WTC11 (cell line): ENCODE data around the gene TMEM187. TPM values are rescaled to one million over a fixed set of nuclear protein-coding genes. Genes with fewer than 3 reads are reported as not detected.
A peak's percentile ranks its signal among the peaks of the same experiment; 100 is the strongest.

Experiments
- ATAC-seq: fragments of 200-7000 bp; cut with Tn5 transposase; 2 replicates; pipeline ENCODE4 v1.10.0; 2021; ENCODE audit warnings: mild to moderate bottlenecking, moderate library complexity
- CTCF ChIA-PET: fragments of 300-600 bp; sonication (Branson Sonifier 250); formaldehyde crosslinking; loops from one replicate; lab custom pipeline; 2021; ENCODE audit warnings: antibody characterized with exemption; lab: Charles Lee
- POLR2A ChIA-PET: fragments of 350-600 bp; sonication (Branson Sonifier 250); formaldehyde crosslinking; loops from one replicate; lab custom pipeline; 2021; ENCODE audit warnings: antibody characterized with exemption; lab: Charles Lee
- DNase-seq: peaks from one replicate; pipeline ENCODE4 v3.0.0; 2021; ENCODE audit warnings: low spot score
- H3K27ac Mint-ChIP-seq: 2 replicates; pipeline ENCODE4 v1.8.0; 2021; ENCODE audit warnings: mixed read lengths
- H3K27me3 Mint-ChIP-seq: 2 replicates; pipeline ENCODE4 v1.8.0; 2021; ENCODE audit warnings: low read depth, mild to moderate bottlenecking, moderate library complexity, mixed read lengths
- H3K36me3 Mint-ChIP-seq: 2 replicates; pipeline ENCODE4 v1.8.0; 2021; ENCODE audit warnings: mixed read lengths
- H3K4me1 Mint-ChIP-seq: 2 replicates; pipeline ENCODE4 v1.8.0; 2022; ENCODE audit warnings: mixed read lengths
- H3K4me3 Mint-ChIP-seq: 2 replicates; pipeline ENCODE4 v1.8.0; 2021; ENCODE audit warnings: mild to moderate bottlenecking, moderate library complexity, mixed read lengths
- H3K9me3 Mint-ChIP-seq: 2 replicates; pipeline ENCODE4 v1.8.0; 2021; ENCODE audit warnings: mixed read lengths
- ATF2 ChIP-seq: sonication (generic); formaldehyde crosslinking; IDR thresholded peaks from 2 replicates; pipeline ENCODE4 v1.8.1; 2022; ENCODE audit warnings: low read depth, missing genetic modification reagents, borderline replicate concordance
- E2F1 ChIP-seq: sonication (generic); formaldehyde crosslinking; IDR thresholded peaks from 2 replicates; pipeline ENCODE4 v1.8.0; 2022; ENCODE audit warnings: mild to moderate bottlenecking, missing genetic modification reagents
- E2F4 ChIP-seq: sonication (generic); formaldehyde crosslinking; IDR thresholded peaks from 2 replicates; pipeline ENCODE4 v1.8.1; 2022; ENCODE audit warnings: low read depth, mild to moderate bottlenecking, moderate library complexity, missing genetic modification reagents, borderline replicate concordance
- ESRRA ChIP-seq: sonication (generic); formaldehyde crosslinking; IDR thresholded peaks from 2 replicates; pipeline ENCODE4 v1.8.1; 2022; ENCODE audit warnings: mild to moderate bottlenecking, missing genetic modification reagents, borderline replicate concordance
- IRF2 ChIP-seq: sonication (generic); formaldehyde crosslinking; IDR thresholded peaks from 2 replicates; pipeline ENCODE4 v1.8.0; 2022; ENCODE audit warnings: low read depth, missing genetic modification reagents, borderline replicate concordance
- MXD4 ChIP-seq: fragments of 250-450 bp; sonication (Bioruptor Pico); IDR thresholded peaks from 2 replicates; pipeline ENCODE4 v1.8.0; 2021; ENCODE audit warnings: mild to moderate bottlenecking, moderate library complexity, borderline replicate concordance
- NFE2L1 ChIP-seq: sonication (generic); formaldehyde crosslinking; IDR thresholded peaks from 2 replicates; pipeline ENCODE4 v1.8.1; 2023; ENCODE audit warnings: missing genetic modification reagents
- SOX15 ChIP-seq: fragments of 250-450 bp; sonication (Bioruptor Pico); IDR thresholded peaks from 2 replicates; pipeline ENCODE4 v1.9.0; 2021; ENCODE audit warnings: mild to moderate bottlenecking
- STAT6 ChIP-seq: sonication (generic); formaldehyde crosslinking; conservative IDR thresholded peaks from 2 replicates; pipeline ENCODE4 v1.8.1; 2023; ENCODE audit warnings: mild to moderate bottlenecking, low read depth, missing genetic modification reagents, moderate library complexity
- TEAD1 ChIP-seq: sonication (generic); formaldehyde crosslinking; IDR thresholded peaks from 2 replicates; pipeline ENCODE4 v1.8.0; 2022; ENCODE audit warnings: mild to moderate bottlenecking, missing genetic modification reagents
- TEAD4 ChIP-seq: sonication (generic); formaldehyde crosslinking; IDR thresholded peaks from 2 replicates; pipeline ENCODE4 v1.8.0; 2022; ENCODE audit warnings: mild to moderate bottlenecking, missing genetic modification reagents
- TP53 ChIP-seq: sonication (generic); formaldehyde crosslinking; IDR thresholded peaks from 2 replicates; pipeline ENCODE4 v1.8.1; 2023; ENCODE audit warnings: mild to moderate bottlenecking, missing genetic modification reagents
- USF2 ChIP-seq: sonication (generic); formaldehyde crosslinking; IDR thresholded peaks from 2 replicates; pipeline ENCODE4 v1.8.1; 2023; ENCODE audit warnings: mild to moderate bottlenecking, missing genetic modification reagents, moderate library complexity
- ZBTB43 ChIP-seq: sonication (generic); formaldehyde crosslinking; IDR thresholded peaks from 2 replicates; pipeline ENCODE4 v1.8.1; 2023; ENCODE audit warnings: mild to moderate bottlenecking, missing genetic modification reagents
- ZMAT4 ChIP-seq: fragments of 250-450 bp; sonication (Bioruptor Pico); IDR thresholded peaks from 2 replicates; pipeline ENCODE4 v1.9.0; 2021; ENCODE audit warnings: mild to moderate bottlenecking
- ZNF219 ChIP-seq: sonication (generic); formaldehyde crosslinking; IDR thresholded peaks from 2 replicates; pipeline ENCODE4 v1.8.0; 2023; ENCODE audit warnings: missing genetic modification reagents, mild to moderate bottlenecking, borderline replicate concordance
- ZNF232 ChIP-seq: sonication (generic); formaldehyde crosslinking; IDR thresholded peaks from 2 replicates; pipeline ENCODE4 v1.8.0; 2022; ENCODE audit warnings: mild to moderate bottlenecking, missing genetic modification reagents
- ZNF317 ChIP-seq: sonication (generic); formaldehyde crosslinking; IDR thresholded peaks from 2 replicates; pipeline ENCODE4 v1.8.1; 2023; ENCODE audit warnings: low read depth, mild to moderate bottlenecking, moderate library complexity, missing genetic modification reagents, borderline replicate concordance
- ZNF396 ChIP-seq: fragments of 250-450 bp; sonication (Bioruptor Pico); IDR thresholded peaks from 2 replicates; pipeline ENCODE4 v1.8.0; 2021; ENCODE audit warnings: mild to moderate bottlenecking, moderate library complexity, borderline replicate concordance
- ZNF423 ChIP-seq: fragments of 250-450 bp; sonication (Bioruptor Pico); IDR thresholded peaks from 2 replicates; pipeline ENCODE4 v2.1.2; 2022; ENCODE audit warnings: mild to moderate bottlenecking, moderate library complexity
- total RNA-seq: library from RNA; stranded (reverse); gene quantifications from 3 replicates; pipeline ENCODE4 v1.2.3, GENCODE V29; 2021
- TF ChIP-seq, protein P1 (sequence below): fragments of 250-450 bp; sonication (Bioruptor Pico); IDR thresholded peaks from 2 replicates; pipeline ENCODE4 v2.1.2; 2022; ENCODE audit warnings: mild to moderate bottlenecking, moderate library complexity

TMEM187 gene
- total RNA-seq, 1 experiment from 2014 or later = 8.4 TPM

DNA sequence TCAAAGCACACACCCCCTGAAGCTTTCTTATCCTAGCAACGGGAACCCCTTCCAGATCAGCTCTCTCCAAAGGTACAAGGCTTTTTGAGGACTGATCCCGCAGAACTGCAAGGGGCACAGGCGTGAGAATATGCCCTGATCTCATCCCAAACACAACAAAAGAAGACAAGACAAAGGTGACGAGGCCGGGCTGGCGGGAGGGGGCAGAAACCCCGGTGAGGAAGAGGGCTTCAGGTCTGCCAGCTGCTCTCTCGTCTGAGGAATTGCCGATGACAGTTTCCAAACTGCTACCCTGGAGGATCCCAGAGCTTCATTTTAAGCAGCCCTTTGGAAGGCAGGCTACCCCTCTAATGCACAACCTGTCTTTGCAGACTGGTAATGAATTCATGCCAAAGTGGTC, 4.3 kb upstream of the TMEM187 start:
- ATAC-seq = no peak
- Mint-ChIP-seq H3K27me3 (no peaks in the 10 kb centered on the region), H3K4me1 (peaks cover 24% of the 10 kb centered on the region), H3K9me3 (no peaks in the 10 kb centered on the region), H3K27ac (peak overlapping the region; percentile 90), H3K4me3 (peak overlapping the region; percentile 100), H3K36me3 (no peaks in the 10 kb centered on the region; the same call in 1 of the 2 replicates)
- ChIA-PET CTCF (interaction anchor here (1.1 to 3.7 kb wide), 3 partner anchors 21 to 45 kb away, joined by 3 to 13 read pairs (median 12); no protein-coding TSS in a partner anchor), POLR2A (no interaction called here)
- TF ChIP-seq USF2 (no peak), ZNF423 (CRISPR knock-in tag) (no peak), ZMAT4 (CRISPR knock-in tag) (no peak), ZBTB43 (CRISPR knock-in tag) (no peak), ATF2 (CRISPR knock-in tag) (no peak), NFE2L1 (CRISPR knock-in tag) (no peak), STAT6 (CRISPR knock-in tag) (no peak)
- TF ChIP-seq, protein P1, sequence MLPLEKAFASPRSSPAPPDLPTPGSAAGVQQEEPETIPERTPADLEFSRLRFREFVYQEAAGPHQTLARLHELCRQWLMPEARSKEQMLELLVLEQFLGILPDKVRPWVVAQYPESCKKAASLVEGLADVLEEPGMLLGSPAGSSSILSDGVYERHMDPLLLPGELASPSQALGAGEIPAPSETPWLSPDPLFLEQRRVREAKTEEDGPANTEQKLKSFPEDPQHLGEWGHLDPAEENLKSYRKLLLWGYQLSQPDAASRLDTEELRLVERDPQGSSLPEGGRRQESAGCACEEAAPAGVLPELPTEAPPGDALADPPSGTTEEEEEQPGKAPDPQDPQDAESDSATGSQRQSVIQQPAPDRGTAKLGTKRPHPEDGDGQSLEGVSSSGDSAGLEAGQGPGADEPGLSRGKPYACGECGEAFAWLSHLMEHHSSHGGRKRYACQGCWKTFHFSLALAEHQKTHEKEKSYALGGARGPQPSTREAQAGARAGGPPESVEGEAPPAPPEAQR = no peak
- no peak for DNase-seq

- DNase-seq (no peak), ATAC-seq (no peak)
- H3K27ac Mint-ChIP-seq = no peak overlapping the region
Measured at GRCh38 chrX:153968754-153969124, 3.8 kb upstream of the TMEM187 start.

GRCh38 chrX:153969125-153969903, 3.2 kb upstream of the TMEM187 start:
- H3K27ac Mint-ChIP-seq = peak overlapping the region; percentile 68; the same call in 1 of the 2 replicates
- ATAC-seq = no peak
- H3K36me3 Mint-ChIP-seq = no peaks in the 10 kb centered on the region; the same call in 1 of the 2 replicates
- no peaks in the 10 kb centered on the region for H3K9me3 Mint-ChIP-seq
- ChIA-PET POLR2A (interaction anchor here (1.9 kb wide), 1 partner anchor 41 kb away, joined by 6 read pairs; no protein-coding TSS in a partner anchor), CTCF (interaction anchor here (0.6 to 3.7 kb wide), 5 partner anchors 22 to 57 kb away, joined by 3 to 13 read pairs (median 4); partner anchors contain the start of gene ARHGAP4)
- no peak for DNase-seq
- no peaks in the 10 kb centered on the region for H3K27me3 Mint-ChIP-seq
- peaks cover 29% of the 10 kb centered on the region for H3K4me1 Mint-ChIP-seq
- H3K4me3 Mint-ChIP-seq = peak overlapping the region; percentile 100
- TF ChIP-seq E2F1 (CRISPR knock-in tag) = no peak
- TF ChIP-seq ZNF219 (CRISPR knock-in tag) = no peak
- no peak for TF ChIP-seq SOX15 (CRISPR knock-in tag)
- TF ChIP-seq E2F4 (CRISPR knock-in tag) = no peak
- no peak for TF ChIP-seq TEAD4 (CRISPR knock-in tag)
- no peak for TF ChIP-seq TP53 (CRISPR knock-in tag)
- TF ChIP-seq ZNF396 = no peak
- TF ChIP-seq TEAD1 (CRISPR knock-in tag) = no peak
- TF ChIP-seq ZNF232 = no peak
- TF ChIP-seq ZNF317 (CRISPR knock-in tag) = no peak

More at GRCh38 chrX:153968754-153969124, 3.8 kb upstream of the TMEM187 start:
- no peak for TF ChIP-seq ESRRA (CRISPR knock-in tag)
- no peak for TF ChIP-seq MXD4
- no peak for TF ChIP-seq IRF2 (CRISPR knock-in tag)
- TF ChIP-seq, all 79 proteins: peak for 0
- H3K4me1 Mint-ChIP-seq = peaks cover 27% of the 10 kb centered on the region
- H3K9me3 Mint-ChIP-seq = no peaks in the 10 kb centered on the region
- H3K4me3 Mint-ChIP-seq = peak overlapping the region; percentile 100
- H3K27me3 Mint-ChIP-seq = no peaks in the 10 kb centered on the region
- POLR2A ChIA-PET = interaction anchor here (1.9 kb wide), 1 partner anchor 40 kb away, joined by 6 read pairs; no protein-coding TSS in a partner anchor
- H3K36me3 Mint-ChIP-seq = no peaks in the 10 kb centered on the region; the same call in 1 of the 2 replicates
- CTCF ChIA-PET = interaction anchor here (1.1 to 3.7 kb wide), 4 partner anchors 21 to 58 kb away, joined by 3 to 13 read pairs (median 8); partner anchors contain the start of gene ARHGAP4
